IPS-11a (cell line): ENCODE measurements around the gene TRIML2.

Source experiments
- H3K4me3 ChIP-seq: one replicate; pipeline ENCODE4 v1.5.1; 2013; ENCODE audit warnings: low read depth, low read length, control low read depth

TRIML2 gene, protein sequence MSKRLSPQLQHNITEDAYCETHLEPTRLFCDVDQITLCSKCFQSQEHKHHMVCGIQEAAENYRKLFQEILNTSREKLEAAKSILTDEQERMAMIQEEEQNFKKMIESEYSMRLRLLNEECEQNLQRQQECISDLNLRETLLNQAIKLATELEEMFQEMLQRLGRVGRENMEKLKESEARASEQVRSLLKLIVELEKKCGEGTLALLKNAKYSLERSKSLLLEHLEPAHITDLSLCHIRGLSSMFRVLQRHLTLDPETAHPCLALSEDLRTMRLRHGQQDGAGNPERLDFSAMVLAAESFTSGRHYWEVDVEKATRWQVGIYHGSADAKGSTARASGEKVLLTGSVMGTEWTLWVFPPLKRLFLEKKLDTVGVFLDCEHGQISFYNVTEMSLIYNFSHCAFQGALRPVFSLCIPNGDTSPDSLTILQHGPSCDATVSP

DNA sequence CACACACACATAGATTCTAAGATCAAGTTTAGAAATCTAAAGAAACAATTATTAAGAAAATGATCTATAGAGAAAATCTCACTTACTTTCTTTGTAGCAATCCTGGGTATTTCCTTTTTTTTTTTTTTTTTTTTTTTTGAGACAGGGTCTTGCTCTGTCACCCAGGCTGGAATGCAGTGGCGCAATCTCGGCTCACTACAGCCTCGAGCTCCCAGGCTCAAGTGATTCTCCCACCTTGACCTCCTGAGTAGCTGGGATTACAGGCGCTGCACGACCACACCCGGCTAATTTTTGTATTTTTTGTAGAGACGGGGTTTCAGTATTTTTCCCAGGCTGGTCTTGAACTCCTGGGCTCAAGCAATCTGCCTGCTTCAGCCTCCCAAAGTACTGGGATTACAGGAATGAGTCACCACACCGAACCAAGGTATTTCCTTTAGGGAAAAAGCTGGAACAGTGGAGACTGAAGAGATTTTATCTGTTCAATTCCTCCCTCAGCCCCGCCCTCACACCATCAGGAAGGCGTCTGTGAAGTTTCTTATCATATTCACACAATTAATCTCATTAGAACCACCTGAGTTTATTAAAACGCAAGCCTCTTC is at the start of gene TRIML2:
Gene TRIML2, minus strand, starts transcription at position 447 of the 599 bp plus-strand sequence. CDS start 4,235 bp downstream, outside the sequence.
- H3K4me3 ChIP-seq = peak within 1 kb of the TSS; percentile 35

DNA sequence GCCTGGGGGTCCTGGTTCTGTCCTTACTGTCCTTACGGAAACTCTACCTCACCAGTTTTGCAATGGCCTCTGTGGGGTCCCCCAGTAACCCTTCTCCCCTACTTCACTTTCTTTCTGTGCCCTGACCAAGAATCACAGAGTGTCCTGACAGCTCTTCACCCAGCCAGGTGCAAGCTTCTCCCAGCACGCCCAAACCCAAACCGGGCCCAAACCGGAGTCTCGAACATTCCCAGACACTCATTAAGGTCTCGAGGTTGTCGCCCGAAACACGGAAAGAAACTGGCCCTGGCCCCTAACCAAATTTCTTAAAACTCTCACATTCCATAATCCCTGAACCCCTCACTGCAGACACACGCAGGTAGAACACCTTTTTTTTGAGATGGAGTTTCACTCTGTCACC is 48.9 kb upstream of the TRIML2 start:
- no peak overlapping the region for H3K4me3 ChIP-seq

DNA sequence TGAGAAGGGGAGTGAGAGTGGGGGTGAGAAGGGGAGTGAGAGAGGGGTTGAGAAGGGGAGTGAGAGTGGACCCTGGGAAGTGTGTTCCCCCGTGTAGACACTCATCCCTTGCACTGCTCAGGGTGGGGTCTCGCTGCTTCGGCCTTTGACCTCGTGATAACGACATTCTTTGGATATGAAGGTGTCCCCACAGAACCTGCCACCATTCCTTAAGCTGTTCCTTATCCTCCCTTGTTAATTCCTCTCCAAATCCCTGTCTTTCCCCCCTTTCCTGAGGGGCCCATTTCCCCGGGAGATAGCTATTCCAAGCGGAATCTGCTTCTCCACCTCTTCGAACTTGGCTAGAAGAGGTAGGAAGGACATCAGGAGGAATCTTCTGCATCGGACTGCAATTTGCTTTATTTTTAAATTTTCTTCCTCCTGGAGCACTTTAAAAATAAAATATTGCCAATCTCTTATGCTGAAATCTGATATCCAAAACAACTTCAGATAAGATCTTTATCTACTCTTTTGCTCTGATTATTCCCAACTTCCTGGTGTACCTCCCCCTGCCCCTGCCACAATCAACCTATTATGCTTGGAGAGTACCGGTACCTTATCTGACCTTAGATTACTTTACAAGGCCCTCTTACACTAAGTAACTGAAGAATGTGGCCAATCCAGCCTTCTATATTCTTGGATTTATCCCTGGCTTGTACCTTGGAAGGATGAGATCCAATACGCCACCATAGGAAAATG is 45.4 kb upstream of the TRIML2 start:
- no peak overlapping the region for H3K4me3 ChIP-seq

- no peak overlapping the region for H3K4me3 ChIP-seq
Measured at GRCh38 chr4:188147776-188148175, 38.4 kb upstream of the TRIML2 start.

DNA sequence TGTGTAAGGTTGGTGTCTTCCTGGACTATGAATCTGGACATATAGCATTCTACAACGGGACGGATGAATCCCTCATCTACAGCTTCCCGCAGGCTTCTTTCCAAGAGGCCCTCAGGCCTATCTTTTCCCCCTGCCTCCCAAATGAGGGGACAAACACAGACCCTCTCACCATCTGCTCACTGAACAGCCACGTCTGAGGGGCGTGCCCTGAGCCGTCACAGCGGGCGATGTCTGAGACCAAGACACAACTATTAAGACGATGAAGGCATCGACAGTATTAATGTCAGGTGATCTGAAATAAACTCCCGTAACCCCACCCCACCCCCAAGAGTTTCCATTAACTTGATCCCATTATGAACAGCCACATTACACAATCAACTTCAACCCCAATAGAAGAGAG is 37.8 kb upstream of the TRIML2 start:
- no peak overlapping the region for H3K4me3 ChIP-seq

DNA sequence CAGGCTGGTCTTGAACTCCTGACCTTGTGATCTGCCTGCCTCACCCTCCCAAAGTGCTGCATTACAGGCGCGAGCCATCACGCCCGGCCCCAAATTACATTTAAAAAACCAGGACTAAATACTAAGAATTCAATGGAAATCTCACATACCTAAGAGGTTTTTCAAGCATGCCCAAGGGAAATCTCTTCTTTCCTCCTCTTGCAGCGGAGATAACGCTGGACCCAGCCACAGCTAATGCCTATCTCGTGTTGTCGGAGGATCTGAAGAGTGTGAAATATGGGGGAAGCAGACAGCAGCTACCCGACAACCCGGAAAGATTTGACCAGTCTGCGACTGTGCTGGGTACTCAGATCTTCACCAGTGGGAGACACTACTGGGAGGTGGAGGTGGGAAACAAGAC is 37.2 kb upstream of the TRIML2 start:
- H3K4me3 ChIP-seq = no peak overlapping the region

GRCh38 chr4:188145601-188146000 is 36.2 kb upstream of the TRIML2 start:
- H3K4me3 ChIP-seq = no peak overlapping the region

GRCh38 chr4:188143731-188144130 is 34.3 kb upstream of the TRIML2 start:
- no peak overlapping the region for H3K4me3 ChIP-seq

- H3K4me3 ChIP-seq = no peak overlapping the region
Measured at GRCh38 chr4:188139671-188140070, 30.3 kb upstream of the TRIML2 start.

DNA sequence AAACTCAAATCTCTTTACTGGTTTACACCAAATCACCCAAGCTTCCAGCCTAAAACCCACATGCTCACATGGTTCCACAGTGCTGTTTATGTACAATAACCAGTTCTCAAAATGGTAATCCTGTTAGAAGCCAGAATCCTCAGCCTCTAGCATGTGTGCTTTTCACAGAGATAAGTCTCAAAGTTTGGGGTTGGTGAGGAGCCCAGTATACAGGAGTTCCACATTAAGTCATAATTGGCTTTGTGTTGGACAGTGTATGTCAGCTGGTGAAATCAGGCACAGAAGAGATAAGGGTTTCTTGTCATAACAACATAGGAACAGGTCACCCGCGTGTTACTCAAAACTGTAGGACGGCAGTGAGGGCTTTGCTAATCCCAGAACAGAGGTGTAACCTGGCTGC is 29.7 kb upstream of the TRIML2 start, which contains the start of gene TRIML1:
Gene TRIML1, plus strand, starts transcription at position 301 of the 400 bp plus-strand sequence. CDS start 118 bp downstream, outside the sequence.
- H3K4me3 ChIP-seq = no peak within 1 kb of the TSS

GRCh38 chr4:188138227-188138626 is 28.8 kb upstream of the TRIML2 start:
- no peak overlapping the region for H3K4me3 ChIP-seq

GRCh38 chr4:188132232-188132631 is 22.8 kb upstream of the TRIML2 start:
- H3K4me3 ChIP-seq = no peak overlapping the region

DNA sequence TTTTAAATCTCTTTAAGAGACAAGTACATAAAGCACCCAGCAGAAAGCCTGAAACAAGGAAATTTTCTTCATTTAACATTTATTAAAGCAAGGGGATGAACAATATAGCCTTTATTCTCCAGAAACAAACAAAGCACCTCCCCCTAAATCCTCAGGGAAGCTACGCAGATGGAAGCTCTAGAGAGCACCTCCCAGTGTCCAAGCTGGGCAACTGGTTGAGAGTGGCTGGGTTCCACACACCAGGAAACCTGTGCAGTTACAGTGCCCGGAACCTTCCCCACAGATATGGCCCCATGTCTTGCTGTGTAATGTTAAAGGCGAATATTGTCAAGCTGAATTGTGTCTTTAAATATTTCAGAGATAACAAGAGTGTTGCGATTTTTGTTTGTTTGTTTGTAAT is 21.0 kb upstream of the TRIML2 start:
- no peak overlapping the region for H3K4me3 ChIP-seq

GRCh38 chr4:188127214-188127874 is 17.9 kb upstream of the TRIML2 start:
- H3K4me3 ChIP-seq = no peak overlapping the region

DNA sequence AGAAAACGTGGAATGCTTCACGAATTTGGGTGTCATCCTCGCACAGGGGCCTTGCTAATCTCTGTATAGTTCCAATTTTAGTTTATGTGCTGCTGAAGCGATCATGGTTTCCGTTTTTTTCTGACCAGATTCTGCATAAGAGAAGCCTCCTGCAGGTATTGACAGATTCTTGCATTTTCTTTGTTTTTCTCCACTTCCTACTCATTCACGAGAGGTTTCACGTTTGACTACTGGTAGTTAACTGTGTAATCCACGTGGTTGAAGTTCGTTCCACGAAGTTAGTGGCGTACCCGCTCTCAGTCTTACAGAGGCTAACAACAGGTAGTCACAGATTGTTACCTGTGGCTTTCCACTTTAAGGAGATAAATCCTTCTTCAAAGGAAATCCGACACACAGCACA is 12.1 kb upstream of the TRIML2 start:
- H3K4me3 ChIP-seq = no peak overlapping the region

- H3K4me3 ChIP-seq = no peak overlapping the region
Measured at GRCh38 chr4:188117631-188118324, 8.4 kb upstream of the TRIML2 start.

DNA sequence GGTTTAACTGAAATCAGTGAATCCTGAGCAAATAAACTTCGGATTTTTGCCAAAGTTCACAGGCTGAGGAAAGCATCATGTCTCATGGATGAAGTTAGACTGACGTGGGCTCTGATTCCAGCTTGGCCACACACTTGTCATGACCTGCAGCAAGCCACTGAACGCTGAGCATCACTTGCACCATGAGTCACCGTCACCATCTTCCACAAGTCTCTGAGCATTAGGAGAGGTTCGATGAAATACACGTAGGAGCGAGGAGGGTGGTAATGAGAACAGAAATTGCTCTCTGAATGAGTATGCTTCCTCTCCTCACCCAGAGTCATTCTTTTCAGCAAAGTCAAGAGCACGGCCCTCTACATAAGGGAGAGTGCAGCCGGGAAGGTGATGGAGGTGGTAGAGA is 3.8 kb upstream of the TRIML2 start:
- H3K4me3 ChIP-seq = no peak overlapping the region

DNA sequence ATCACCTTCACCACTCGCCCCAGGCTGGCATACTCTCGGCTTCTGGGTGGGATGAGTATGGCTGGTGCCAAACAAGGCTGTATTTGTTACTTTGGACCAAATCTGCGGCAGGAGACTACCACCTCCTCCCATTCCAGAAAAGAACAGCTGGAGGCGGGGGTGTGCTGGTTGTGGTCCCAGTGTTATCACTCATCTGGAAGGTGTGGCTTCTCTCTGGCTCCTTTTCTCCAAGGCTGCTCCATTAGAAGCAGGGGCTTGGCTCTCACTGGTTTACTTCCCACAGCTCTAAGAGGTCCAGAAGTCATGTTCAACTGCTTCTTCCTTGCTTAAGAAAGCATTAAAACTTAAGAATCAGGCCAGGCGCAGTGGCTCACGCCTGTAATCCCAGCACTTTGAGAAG is 2.6 kb upstream of the TRIML2 start:
- no peak overlapping the region for H3K4me3 ChIP-seq

GRCh38 chr4:188110741-188111471 is 1.5 kb upstream of the TRIML2 start:
- H3K4me3 ChIP-seq = no peak overlapping the region

DNA sequence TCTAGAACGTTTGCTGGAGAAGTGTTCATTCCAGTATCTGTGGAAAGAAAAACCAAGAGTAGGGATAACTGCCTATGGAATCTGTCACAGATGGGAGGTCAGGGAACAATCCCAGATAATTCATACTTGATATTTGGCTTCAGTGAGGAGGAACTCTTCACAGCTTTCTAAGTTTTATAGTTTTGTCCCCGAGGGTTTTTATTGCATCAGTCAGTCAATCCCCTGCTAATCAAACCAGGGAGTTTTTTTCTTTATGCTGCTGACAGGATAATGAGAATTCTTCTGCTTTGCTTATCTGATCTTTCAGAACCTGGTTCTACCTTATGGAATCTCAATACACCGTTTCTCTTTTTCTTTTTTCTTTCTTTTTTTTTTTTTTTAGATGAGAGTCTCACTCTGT is 633 bp upstream of the TRIML2 start:
- no peak overlapping the region for H3K4me3 ChIP-seq
